Smooth muscle cell (in vitro differentiated cells): ENCODE measurements around the gene IRGM. TPM values are rescaled to one million over a fixed set of nuclear protein-coding genes. Genes with fewer than 3 reads are reported as not detected.
"Not testable (repeated sequence)": the region's sequence is repeated elsewhere in the genome, so short reads cannot be mapped to it uniquely, and the experiment has no call there.

ENCODE experiments used
- DNase-seq: peaks from one replicate; lab custom pipeline; 2025; ENCODE audit not compliant: unreplicated experiment; lab: John Stamatoyannopoulos, UW
- H2AFZ ChIP-seq: fragments of 200-600 bp; sonication (generic); 2 replicates; pipeline ENCODE4 v1.6.0; 2016; ENCODE audit warnings: antibody characterized with exemption, low read depth, mild to moderate bottlenecking
- H3F3A ChIP-seq: fragments of 200-600 bp; sonication (generic); 2 replicates; pipeline ENCODE4 v1.6.0; 2017; ENCODE audit warnings: antibody characterized with exemption, low read depth
- H3K27ac ChIP-seq: fragments of 200-600 bp; sonication (generic); 2 replicates; pipeline ENCODE4 v1.5.1; 2016; ENCODE audit warnings: low read depth, mild to moderate bottlenecking
- H3K27me3 ChIP-seq: fragments of 200-600 bp; sonication (generic); 2 replicates; pipeline ENCODE4 v1.6.1; 2016; ENCODE audit warnings: low read depth, mild to moderate bottlenecking
- H3K36me3 ChIP-seq: fragments of 200-600 bp; sonication (generic); 2 replicates; pipeline ENCODE4 v1.5.1; 2016; ENCODE audit warnings: low read depth
- H3K4me1 ChIP-seq: fragments of 200-600 bp; sonication (generic); 2 replicates; pipeline ENCODE4 v1.5.1; 2016; ENCODE audit warnings: low read depth
- H3K4me2 ChIP-seq: fragments of 200-600 bp; sonication (generic); 2 replicates; pipeline ENCODE4 v1.6.0; 2016; ENCODE audit warnings: mild to moderate bottlenecking
- H3K4me3 ChIP-seq: fragments of 200-600 bp; sonication (generic); 2 replicates; pipeline ENCODE4 v1.5.1; 2016; ENCODE audit warnings: mild to moderate bottlenecking
- H3K79me2 ChIP-seq: fragments of 200-600 bp; sonication (generic); 2 replicates; pipeline ENCODE4 v1.6.0; 2016; ENCODE audit warnings: low read depth, mild to moderate bottlenecking
- H3K9ac ChIP-seq: fragments of 200-600 bp; sonication (generic); 2 replicates; pipeline ENCODE4 v1.6.0; 2016; ENCODE audit warnings: low read depth
- H3K9me3 ChIP-seq: fragments of 200-600 bp; sonication (generic); replicated peaks from 2 replicates; pipeline ENCODE4 v1.5.1; 2016; ENCODE audit warnings: low read depth
- H4K20me1 ChIP-seq: fragments of 200-600 bp; sonication (generic); 2 replicates; pipeline ENCODE4 v1.6.0; 2016; ENCODE audit warnings: low read depth
- WGBS: methylation state at CpG from one replicate; pipeline ENCODE4 v1.1.7; 2016; ENCODE audit warnings: low lambda C conversion rate; 5-methylcytosine and 5-hydroxymethylcytosine counted together
- polyA plus RNA-seq: library from polyadenylated mRNA; unstranded; fragments of >200 nt; fragmentation: Nextera tagmentation; extraction: Ambion mirVana; gene quantifications from 2 replicates; pipeline ENCODE4 v1.2.1, GENCODE V29; 2016
- total RNA-seq: library from RNA; depleted of rRNA; stranded (reverse); fragments of >200 nt; gene quantifications from 2 replicates; pipeline ENCODE4 v1.2.3, GENCODE V29; 2014
- TF ChIP-seq, protein P1 (sequence below): fragments of 200-600 bp; sonication (generic); IDR thresholded peaks from 2 replicates; pipeline ENCODE4 v1.5.1; 2017; ENCODE audit warnings: borderline replicate concordance, mild to moderate bottlenecking, antibody characterized with exemption; ENCODE audit not compliant: insufficient read depth, poor library complexity, severe bottlenecking

IRGM gene
- total and polyA plus RNA-seq, 2 experiments from 2014 or later = 0.13 to 0.67 TPM

GRCh38 chr5:150809363-150809762 is 37.0 kb upstream of the IRGM start:
- Histone ChIP-seq H3K9ac (no peak overlapping the region), H3K36me3 (no peaks in the 10 kb centered on the region), H3K4me2 (no peak overlapping the region), H3K4me1 (no peaks in the 10 kb centered on the region), H4K20me1 (no peaks in the 10 kb centered on the region), H2AFZ (no peak overlapping the region), H3K4me3 (no peak overlapping the region), H3K27me3 (no peaks in the 10 kb centered on the region), H3K79me2 (no peaks in the 10 kb centered on the region), H3K9me3 (no peaks in the 10 kb centered on the region), H3K27ac (no peak overlapping the region), H3F3A (no peaks in the 10 kb centered on the region)
- DNase-seq = no peak
- WGBS = 57% methylated on average over 3 of the region's 3 CpGs
- TF ChIP-seq, protein P1, sequence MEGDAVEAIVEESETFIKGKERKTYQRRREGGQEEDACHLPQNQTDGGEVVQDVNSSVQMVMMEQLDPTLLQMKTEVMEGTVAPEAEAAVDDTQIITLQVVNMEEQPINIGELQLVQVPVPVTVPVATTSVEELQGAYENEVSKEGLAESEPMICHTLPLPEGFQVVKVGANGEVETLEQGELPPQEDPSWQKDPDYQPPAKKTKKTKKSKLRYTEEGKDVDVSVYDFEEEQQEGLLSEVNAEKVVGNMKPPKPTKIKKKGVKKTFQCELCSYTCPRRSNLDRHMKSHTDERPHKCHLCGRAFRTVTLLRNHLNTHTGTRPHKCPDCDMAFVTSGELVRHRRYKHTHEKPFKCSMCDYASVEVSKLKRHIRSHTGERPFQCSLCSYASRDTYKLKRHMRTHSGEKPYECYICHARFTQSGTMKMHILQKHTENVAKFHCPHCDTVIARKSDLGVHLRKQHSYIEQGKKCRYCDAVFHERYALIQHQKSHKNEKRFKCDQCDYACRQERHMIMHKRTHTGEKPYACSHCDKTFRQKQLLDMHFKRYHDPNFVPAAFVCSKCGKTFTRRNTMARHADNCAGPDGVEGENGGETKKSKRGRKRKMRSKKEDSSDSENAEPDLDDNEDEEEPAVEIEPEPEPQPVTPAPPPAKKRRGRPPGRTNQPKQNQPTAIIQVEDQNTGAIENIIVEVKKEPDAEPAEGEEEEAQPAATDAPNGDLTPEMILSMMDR = no peak

- TF ChIP-seq, protein P1 = no peak
- no peaks in the 10 kb centered on the region for H3F3A ChIP-seq
- H3K9me3 ChIP-seq = peaks cover 6% of the 10 kb centered on the region
- no peaks in the 10 kb centered on the region for H3K4me1 ChIP-seq
- no peak overlapping the region for H3K27ac ChIP-seq
- no peaks in the 10 kb centered on the region for H3K79me2 ChIP-seq
- H3K4me3 ChIP-seq = no peak overlapping the region
- no peaks in the 10 kb centered on the region for H4K20me1 ChIP-seq
- no peaks in the 10 kb centered on the region for H3K27me3 ChIP-seq
- no peak overlapping the region for H3K4me2 ChIP-seq
- H2AFZ ChIP-seq = no peak overlapping the region
- no peaks in the 10 kb centered on the region for H3K36me3 ChIP-seq
- DNase-seq = no peak
- no peak overlapping the region for H3K9ac ChIP-seq
These were observed 31.3 kb upstream of the IRGM start for GRCh38 chr5:150815010-150815409.

DNA sequence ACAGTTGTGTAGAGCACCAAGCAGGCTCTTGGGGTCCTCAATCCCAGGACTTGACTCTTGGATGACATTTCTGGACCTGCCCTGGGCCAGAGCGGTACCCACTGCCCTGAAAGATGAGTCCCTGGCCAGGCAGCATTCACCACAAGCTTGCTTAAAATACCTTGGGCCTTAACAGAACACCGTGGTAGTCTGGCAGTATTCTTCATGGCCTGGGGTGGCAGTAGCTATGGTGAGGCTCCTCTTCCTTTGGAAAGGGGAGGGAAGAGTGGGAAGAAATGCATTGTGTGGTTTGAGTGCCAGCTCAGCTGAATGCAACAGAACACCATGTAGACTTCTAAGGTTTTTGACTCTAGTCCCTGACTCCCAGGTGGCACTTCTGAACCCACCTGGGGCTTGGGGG is 29.4 kb upstream of the IRGM start:
- DNase-seq = no peak
- WGBS = 94% methylated on average over 2 of the region's 2 CpGs
- Histone ChIP-seq H3K4me1 (no peaks in the 10 kb centered on the region), H3K9ac (no peak overlapping the region), H2AFZ (no peak overlapping the region), H3K4me2 (no peak overlapping the region), H3K27me3 (no peaks in the 10 kb centered on the region), H3K36me3 (no peaks in the 10 kb centered on the region), H3K79me2 (no peaks in the 10 kb centered on the region), H3K27ac (no peak overlapping the region), H3K9me3 (peaks cover 6% of the 10 kb centered on the region), H3F3A (no peaks in the 10 kb centered on the region), H4K20me1 (no peaks in the 10 kb centered on the region), H3K4me3 (no peak overlapping the region)
- TF ChIP-seq, protein P1 = no peak

GRCh38 chr5:150829744-150830143 is 16.6 kb upstream of the IRGM start:
- Histone ChIP-seq H4K20me1 (no peaks in the 10 kb centered on the region), H3K36me3 (no peaks in the 10 kb centered on the region), H3K4me3 (no peak overlapping the region), H3K27ac (no peak overlapping the region), H3K9me3 (no peaks in the 10 kb centered on the region), H3K27me3 (no peaks in the 10 kb centered on the region), H3K4me1 (no peaks in the 10 kb centered on the region), H3F3A (no peaks in the 10 kb centered on the region), H3K9ac (no peak overlapping the region), H2AFZ (no peak overlapping the region), H3K4me2 (no peak overlapping the region), H3K79me2 (no peaks in the 10 kb centered on the region)
- no peak for DNase-seq
- TF ChIP-seq, protein P1 = no peak
- WGBS = 87% methylated on average over 5 of the region's 5 CpGs

DNA sequence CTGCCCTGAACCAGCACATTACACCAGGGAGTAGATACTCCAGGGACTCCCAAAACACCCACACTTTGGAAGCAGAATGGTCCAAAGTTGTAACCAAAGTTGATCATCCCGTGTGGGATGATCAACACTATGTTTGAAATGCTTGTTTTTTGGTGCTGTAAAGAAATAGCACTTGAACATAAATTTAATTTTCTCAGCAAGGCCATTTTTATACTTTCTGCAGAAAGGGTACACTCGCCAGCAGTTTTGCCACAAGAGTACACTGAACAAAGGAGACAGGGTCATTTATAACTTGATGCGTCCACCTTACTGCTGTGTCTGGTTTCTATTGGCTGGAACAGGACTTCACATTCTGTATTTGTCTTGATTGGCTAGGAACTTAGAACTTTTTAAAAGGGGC is 14.5 kb upstream of the IRGM start:
- H3K36me3 ChIP-seq, DNase-seq, H4K20me1 ChIP-seq, H3K9ac ChIP-seq, H3K4me1 ChIP-seq, H3F3A ChIP-seq, H3K9me3 ChIP-seq, H3K27me3 ChIP-seq, H2AFZ ChIP-seq, H3K4me2 ChIP-seq, H3K4me3 ChIP-seq, H3K27ac ChIP-seq, H3K79me2 ChIP-seq: not testable (repeated sequence)
- 95% methylated on average over 3 of the region's 3 CpGs for WGBS
